Right cardiac atrium (tissue), 5 donors: ENCODE results near the gene ANKMY1. TPM values are rescaled to one million over a fixed set of nuclear protein-coding genes. Genes with fewer than 3 reads are reported as not detected.
"Not testable (repeated sequence)": the region's sequence is repeated elsewhere in the genome, so short reads cannot be mapped to it uniquely, and the experiment has no call there.

ENCODE experiments used
- ATAC-seq, 2 donors: fragments of 200-7000 bp; cut with Tn5 transposase; one replicate each; pipeline versions ENCODE4 v1.8.0 to v1.9.1; 2020; ENCODE audit warnings: moderate library complexity in 2 of 2, mild to moderate bottlenecking in 1 of 2
- DNase-seq, 3 donors: peaks; one replicate each; pipeline ENCODE4 v3.0.0-alpha.2; 2020
- H3K27ac ChIP-seq: one replicate; pipeline ENCODE4 v1.5.1; 2013; ENCODE audit warnings: mild to moderate bottlenecking, low read length, control low read depth, moderate library complexity
- H3K27me3 ChIP-seq: one replicate; pipeline ENCODE4 v1.6.1; 2013; ENCODE audit not compliant: control insufficient read depth, insufficient read depth
- H3K4me1 ChIP-seq: one replicate; pipeline ENCODE4 v1.6.1; 2013; ENCODE audit warnings: low read length; ENCODE audit not compliant: control insufficient read depth, insufficient read depth
- H3K4me3 ChIP-seq: one replicate; pipeline ENCODE4 v1.5.1; 2013; ENCODE audit warnings: low read length, control low read depth
- H3K9me3 ChIP-seq: one replicate; pipeline ENCODE4 v1.6.1; 2013; ENCODE audit warnings: low read length; ENCODE audit not compliant: control insufficient read depth
- WGBS: extraction: QIAGEN DNeasy Blood & Tissue Kit; methylation state at CpG from one replicate; pipeline ENCODE4 v1.1.7; 2013; 5-methylcytosine and 5-hydroxymethylcytosine counted together
- intact Hi-C, 4 donors: fragments of 100-400 bp; cut with DNase I; formaldehyde crosslinking; loops; one replicate each; pipeline versions ENCODE4 v1.11.0 to v1.14.0; 2022 to 2023
- polyA plus RNA-seq: library from polyadenylated mRNA; stranded (reverse); fragments of 200-250 nt; gene quantifications from one replicate; pipeline ENCODE4 v1.2.3, GENCODE V29; 2013
- total RNA-seq, 4 donors: library from RNA; stranded (reverse); fragmentation: NEBNext Ultra II Directional; extraction: Animal tissue kit (Norgen Biotek cat#: 25700); gene quantifications; one replicate each; pipeline ENCODE4 v1.2.1, GENCODE V29; 2021
- donor health status: healthy with polysubstance abuse.
- donor health status: DM: no; HTN: yes; CAD: no.
- donor health status: DM: no; HTN: no; CAD: no.
- donor health status: DM: no; HTN: yes; CAD: no; lungs with severe emphysema.
- donor health status: DM: yes; HTN: yes; CAD: no.

Gene ANKMY1
- total and polyA plus RNA-seq, 5 donors = 3.5 to 8.0 (median 7.6) TPM

GRCh38 chr2:240565333-240566202, 7.8 kb upstream of the ANKMY1 start:
- Histone ChIP-seq H3K9me3 (no peaks in the 10 kb centered on the region), H3K27ac (peak overlapping the region; percentile 79), H3K4me3 (no peak overlapping the region), H3K4me1 (peaks cover 17% of the 10 kb centered on the region), H3K27me3 (no peaks in the 10 kb centered on the region)
- ATAC-seq (peak; percentile 9 to 62), DNase-seq (peak; percentile 85 to 92 (median 89))
- WGBS = 46% methylated on average over 26 of the region's 26 CpGs
- intact Hi-C loops = no loop called here

GRCh38 chr2:240564561-240565332, 7.0 kb upstream of the ANKMY1 start:
- Histone ChIP-seq H3K4me3 (no peak overlapping the region), H3K9me3 (no peaks in the 10 kb centered on the region), H3K4me1 (peaks cover 17% of the 10 kb centered on the region), H3K27ac (no peak overlapping the region), H3K27me3 (no peaks in the 10 kb centered on the region)
- DNase-seq (peak in 1 of 3 donors; percentile 51), ATAC-seq (no peak)
- intact Hi-C loops = no loop called here
- 84% methylated on average over 10 of the region's 10 CpGs for WGBS

GRCh38 chr2:240563951-240564560, 6.3 kb upstream of the ANKMY1 start:
- Histone ChIP-seq H3K27ac (no peak overlapping the region), H3K4me3 (no peak overlapping the region), H3K4me1 (peaks cover 17% of the 10 kb centered on the region), H3K9me3 (no peaks in the 10 kb centered on the region), H3K27me3 (no peaks in the 10 kb centered on the region)
- WGBS = 95% methylated on average over 12 of the region's 12 CpGs
- DNase-seq (peak in 2 of 3 donors; percentile 36 to 48), ATAC-seq (no peak)
- intact Hi-C loops = no loop called here

GRCh38 chr2:240563231-240563630, 5.4 kb upstream of the ANKMY1 start:
- H3K4me1 ChIP-seq = peaks cover 17% of the 10 kb centered on the region
- H3K4me3 ChIP-seq, H3K27me3 ChIP-seq, ATAC-seq, H3K27ac ChIP-seq, intact Hi-C loops, H3K9me3 ChIP-seq: not testable (repeated sequence)
- 97% methylated on average over 17 of the region's 17 CpGs for WGBS
- DNase-seq = peak in 2 of 3 donors; percentile 28 to 47

- WGBS = 19% methylated on average over 14 of the region's 14 CpGs
- Histone ChIP-seq H3K4me1 (peaks cover 6% of the 10 kb centered on the region), H3K9me3 (no peaks in the 10 kb centered on the region), H3K27ac (peak overlapping the region; percentile 97), H3K27me3 (no peaks in the 10 kb centered on the region), H3K4me3 (peak overlapping the region; percentile 68)
- DNase-seq (peak in 1 of 3 donors; percentile 40), ATAC-seq (no peak)
- intact Hi-C loops = no loop called here
Observed at GRCh38 chr2:240561325-240561971, 3.7 kb upstream of the ANKMY1 start.

- DNase-seq = peak; percentile 100
- peaks cover 6% of the 10 kb centered on the region for H3K4me1 ChIP-seq
- H3K27ac ChIP-seq = peak overlapping the region; percentile 97
- intact Hi-C loops = no loop called here
- peak; percentile 89 to 93 for ATAC-seq
- no peaks in the 10 kb centered on the region for H3K9me3 ChIP-seq
- H3K27me3 ChIP-seq = no peaks in the 10 kb centered on the region
- WGBS = under 1% methylated on average over 101 of the region's 101 CpGs
- H3K4me3 ChIP-seq = peak overlapping the region; percentile 76
Observed at GRCh38 chr2:240560480-240561324, 2.9 kb upstream of the ANKMY1 start.

- under 1% methylated on average over 39 of the region's 39 CpGs for WGBS
- Histone ChIP-seq H3K27me3 (no peaks in the 10 kb centered on the region), H3K4me3 (peak within 1 kb of the TSS; percentile 76), H3K27ac (peak within 1 kb of the TSS; percentile 97), H3K9me3 (no peaks in the 10 kb centered on the region), H3K4me1 (peaks cover 4% of the 10 kb centered on the region)
- DNase-seq = peak; percentile 95 to 98 (median 98)
- ATAC-seq = peak; percentile 87 to 88
- intact Hi-C loops = no loop called here
Observed at GRCh38 chr2:240560084-240560479, 2.3 kb upstream of the ANKMY1 start, which contains the start of gene DUSP28. TSS of gene DUSP28 (plus strand) at chr2:240560357. CDS start at chr2:240560685, 328 bp downstream.

GRCh38 chr2:240559286-240559685, 1.5 kb upstream of the ANKMY1 start:
- no peaks in the 10 kb centered on the region for H3K9me3 ChIP-seq
- H3K27ac ChIP-seq = no peak overlapping the region
- no peak overlapping the region for H3K4me3 ChIP-seq
- no peaks in the 10 kb centered on the region for H3K27me3 ChIP-seq
- 86% methylated on average over 3 of the region's 3 CpGs for WGBS
- intact Hi-C loops = no loop called here
- DNase-seq (no peak), ATAC-seq (no peak)
- H3K4me1 ChIP-seq = peaks cover 4% of the 10 kb centered on the region

- Histone ChIP-seq H3K27me3 (no peaks in the 10 kb centered on the region), H3K4me3 (no peak overlapping the region), H3K9me3 (no peaks in the 10 kb centered on the region), H3K4me1 (peaks cover 4% of the 10 kb centered on the region), H3K27ac (no peak overlapping the region)
- DNase-seq (peak in 1 of 3 donors; percentile 18), ATAC-seq (no peak)
- intact Hi-C loops = no loop called here
- WGBS = 82% methylated on average over 18 of the region's 18 CpGs
Observed at GRCh38 chr2:240558236-240558761, 511 bp upstream of the ANKMY1 start.
